Measurements from ENCODE around the gene KRT6A. TPM values are rescaled to one million over a fixed set of nuclear protein-coding genes. Genes with fewer than 3 reads are reported as not detected.

Gene KRT6A
- total and polyA plus RNA-seq, 2 experiments from 2014 or later, result not detected

DNA sequence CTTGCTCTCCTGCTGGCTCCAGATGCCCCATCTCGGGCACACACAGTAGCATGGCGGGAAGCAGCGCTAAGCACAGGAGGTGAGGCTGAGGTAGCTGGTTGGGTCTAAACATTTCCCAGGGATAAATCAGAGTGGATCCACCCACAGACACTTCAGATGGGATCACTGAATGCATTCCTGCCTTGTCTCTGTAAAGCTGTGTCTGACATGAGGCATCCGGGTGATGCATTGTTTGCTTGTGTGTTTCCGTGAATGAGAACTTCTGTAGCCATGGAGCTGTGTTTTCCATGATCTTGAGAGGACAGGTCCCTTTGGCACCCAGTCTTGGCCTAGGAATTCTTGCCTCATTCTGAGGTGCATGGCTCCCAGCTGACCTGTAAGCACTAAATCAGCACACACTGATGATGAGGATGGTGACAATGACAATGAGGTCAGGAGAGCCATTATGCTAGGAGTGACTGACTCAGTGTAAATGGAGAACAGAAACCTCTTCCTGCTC is 52.2 kb downstream of the KRT6A start:
- H3K27me3 ChIP-seq (replicated peaks; ENCODE audit: insufficient read depth), result no peaks in the 10 kb centered on the region
- 55 to 61% methylated on average over 5 of the region's 5 CpGs for WGBS, 2 experiments (ENCODE audit: low coverage in 1 of 2, low lambda C conversion rate in 2 of 2, missing lambda C conversion rate in 2 of 2)
- peak overlapping the region; percentile 6; the same call in 1 of the 2 replicates for H3K4me3 ChIP-seq
- H3K9me3 ChIP-seq (ENCODE audit: low read depth), result no peaks in the 10 kb centered on the region
- H3K9ac ChIP-seq, result peak overlapping the region; percentile 72
- H3F3A ChIP-seq (ENCODE audit: insufficient read depth), result peaks cover 36% of the 10 kb centered on the region
- no peak for TF ChIP-seq EZH2 (IDR thresholded peaks at IDR 0.05; ENCODE audit: insufficient read depth, poor library complexity, severe bottlenecking)
- TF ChIP-seq EZH2phosphoT487 (IDR thresholded peaks at IDR 0.05; ENCODE audit: insufficient read depth, low read depth), result no peak
- H3K4me1 ChIP-seq (ENCODE audit: insufficient read depth), result peaks cover 35% of the 10 kb centered on the region
- peak; percentile 93 for DNase-seq
- H4K20me1 ChIP-seq (ENCODE audit: insufficient read depth), result no peaks in the 10 kb centered on the region
- H3K27ac ChIP-seq, result peak overlapping the region; percentile 92
- H3K36me3 ChIP-seq (ENCODE audit: low read depth), result no peaks in the 10 kb centered on the region
- no peaks in the 10 kb centered on the region for H3K79me2 ChIP-seq (ENCODE audit: insufficient read depth)
- H2AFZ ChIP-seq, result no peak overlapping the region
- H3K9me2 ChIP-seq (ENCODE audit: insufficient read depth), result no peaks in the 10 kb centered on the region
- peak overlapping the region; percentile 40 for H3K4me2 ChIP-seq (ENCODE audit: unreplicated experiment)
- in situ Hi-C loops (cut with MboI), result no loop called here

GRCh38 chr12:52439845-52440244 is 53.2 kb downstream of the KRT6A start:
- H3K27ac ChIP-seq, result peak overlapping the region; percentile 92
- 67 to 76% methylated on average over 2 of the region's 2 CpGs for WGBS, 2 experiments (ENCODE audit: low coverage in 1 of 2, low lambda C conversion rate in 2 of 2, missing lambda C conversion rate in 2 of 2)
- H3K36me3 ChIP-seq (ENCODE audit: low read depth), result no peaks in the 10 kb centered on the region

GRCh38 chr12:52439420-52439819 is 53.6 kb downstream of the KRT6A start:
- Histone ChIP-seq H3K4me2 (ENCODE audit: unreplicated experiment) (no peak overlapping the region), H3K79me2 (ENCODE audit: insufficient read depth) (no peaks in the 10 kb centered on the region), H3K27ac (no peak overlapping the region), H3F3A (ENCODE audit: insufficient read depth) (peaks cover 41% of the 10 kb centered on the region), H3K36me3 (ENCODE audit: low read depth) (no peaks in the 10 kb centered on the region), H3K27me3 (replicated peaks; ENCODE audit: insufficient read depth) (no peaks in the 10 kb centered on the region), H3K4me1 (ENCODE audit: insufficient read depth) (peaks cover 35% of the 10 kb centered on the region), H4K20me1 (ENCODE audit: insufficient read depth) (no peaks in the 10 kb centered on the region), H3K9ac (no peak overlapping the region), H3K4me3 (no peak overlapping the region), H2AFZ (no peak overlapping the region), H3K9me3 (ENCODE audit: low read depth) (no peaks in the 10 kb centered on the region), H3K9me2 (ENCODE audit: insufficient read depth) (no peaks in the 10 kb centered on the region)
- in situ Hi-C loops (cut with MboI), result no loop called here
- TF ChIP-seq EZH2phosphoT487 (IDR thresholded peaks at IDR 0.05; ENCODE audit: insufficient read depth, low read depth), result no peak
- no peak for TF ChIP-seq EZH2 (IDR thresholded peaks at IDR 0.05; ENCODE audit: insufficient read depth, poor library complexity, severe bottlenecking)
- DNase-seq, result no peak
- WGBS, 2 experiments (ENCODE audit: low coverage in 1 of 2, low lambda C conversion rate in 2 of 2, missing lambda C conversion rate in 2 of 2), result 73 to 78% methylated on average over 7 to 8 of the region's 8 CpGs

More at GRCh38 chr12:52439845-52440244, 53.2 kb downstream of the KRT6A start:
- Histone ChIP-seq H3K4me3 (no peak overlapping the region), H3F3A (ENCODE audit: insufficient read depth) (peaks cover 39% of the 10 kb centered on the region), H4K20me1 (ENCODE audit: insufficient read depth) (no peaks in the 10 kb centered on the region), H3K27me3 (replicated peaks; ENCODE audit: insufficient read depth) (no peaks in the 10 kb centered on the region), H3K9me2 (ENCODE audit: insufficient read depth) (no peaks in the 10 kb centered on the region), H3K4me2 (ENCODE audit: unreplicated experiment) (no peak overlapping the region), H2AFZ (no peak overlapping the region), H3K9me3 (ENCODE audit: low read depth) (no peaks in the 10 kb centered on the region), H3K9ac (peak overlapping the region; percentile 61), H3K79me2 (ENCODE audit: insufficient read depth) (no peaks in the 10 kb centered on the region), H3K4me1 (ENCODE audit: insufficient read depth) (peaks cover 35% of the 10 kb centered on the region)
- no peak for DNase-seq
- TF ChIP-seq EZH2phosphoT487 (IDR thresholded peaks at IDR 0.05; ENCODE audit: insufficient read depth, low read depth) (no peak), EZH2 (IDR thresholded peaks at IDR 0.05; ENCODE audit: insufficient read depth, poor library complexity, severe bottlenecking) (no peak)
- in situ Hi-C loops (cut with MboI), result no loop called here

- H3F3A ChIP-seq (ENCODE audit: insufficient read depth), result peaks cover 39% of the 10 kb centered on the region
- TF ChIP-seq EZH2phosphoT487 (IDR thresholded peaks at IDR 0.05; ENCODE audit: insufficient read depth, low read depth) (no peak), EZH2 (IDR thresholded peaks at IDR 0.05; ENCODE audit: insufficient read depth, poor library complexity, severe bottlenecking) (no peak)
- H2AFZ ChIP-seq, result no peak overlapping the region
- no peaks in the 10 kb centered on the region for H3K27me3 ChIP-seq (replicated peaks; ENCODE audit: insufficient read depth)
- H4K20me1 ChIP-seq (ENCODE audit: insufficient read depth), result no peaks in the 10 kb centered on the region
- no peaks in the 10 kb centered on the region for H3K36me3 ChIP-seq (ENCODE audit: low read depth)
- WGBS, 2 experiments (ENCODE audit: low coverage in 1 of 2, low lambda C conversion rate in 2 of 2, missing lambda C conversion rate in 2 of 2), result 93% methylated on average over 8 of the region's 8 CpGs
- no peak for DNase-seq
- H3K4me3 ChIP-seq, result no peak overlapping the region
- no peak overlapping the region for H3K27ac ChIP-seq
- in situ Hi-C loops (cut with MboI), result no loop called here
- H3K9ac ChIP-seq, result no peak overlapping the region
- H3K79me2 ChIP-seq (ENCODE audit: insufficient read depth), result no peaks in the 10 kb centered on the region
- peaks cover 35% of the 10 kb centered on the region for H3K4me1 ChIP-seq (ENCODE audit: insufficient read depth)
- no peaks in the 10 kb centered on the region for H3K9me3 ChIP-seq (ENCODE audit: low read depth)
- H3K9me2 ChIP-seq (ENCODE audit: insufficient read depth), result no peaks in the 10 kb centered on the region
- H3K4me2 ChIP-seq (ENCODE audit: unreplicated experiment), result no peak overlapping the region
These were observed 54.5 kb downstream of the KRT6A start for GRCh38 chr12:52438305-52439301.

Measured in GM23248 (cell line).